ENCODE data around the gene LMNA.

DNA sequence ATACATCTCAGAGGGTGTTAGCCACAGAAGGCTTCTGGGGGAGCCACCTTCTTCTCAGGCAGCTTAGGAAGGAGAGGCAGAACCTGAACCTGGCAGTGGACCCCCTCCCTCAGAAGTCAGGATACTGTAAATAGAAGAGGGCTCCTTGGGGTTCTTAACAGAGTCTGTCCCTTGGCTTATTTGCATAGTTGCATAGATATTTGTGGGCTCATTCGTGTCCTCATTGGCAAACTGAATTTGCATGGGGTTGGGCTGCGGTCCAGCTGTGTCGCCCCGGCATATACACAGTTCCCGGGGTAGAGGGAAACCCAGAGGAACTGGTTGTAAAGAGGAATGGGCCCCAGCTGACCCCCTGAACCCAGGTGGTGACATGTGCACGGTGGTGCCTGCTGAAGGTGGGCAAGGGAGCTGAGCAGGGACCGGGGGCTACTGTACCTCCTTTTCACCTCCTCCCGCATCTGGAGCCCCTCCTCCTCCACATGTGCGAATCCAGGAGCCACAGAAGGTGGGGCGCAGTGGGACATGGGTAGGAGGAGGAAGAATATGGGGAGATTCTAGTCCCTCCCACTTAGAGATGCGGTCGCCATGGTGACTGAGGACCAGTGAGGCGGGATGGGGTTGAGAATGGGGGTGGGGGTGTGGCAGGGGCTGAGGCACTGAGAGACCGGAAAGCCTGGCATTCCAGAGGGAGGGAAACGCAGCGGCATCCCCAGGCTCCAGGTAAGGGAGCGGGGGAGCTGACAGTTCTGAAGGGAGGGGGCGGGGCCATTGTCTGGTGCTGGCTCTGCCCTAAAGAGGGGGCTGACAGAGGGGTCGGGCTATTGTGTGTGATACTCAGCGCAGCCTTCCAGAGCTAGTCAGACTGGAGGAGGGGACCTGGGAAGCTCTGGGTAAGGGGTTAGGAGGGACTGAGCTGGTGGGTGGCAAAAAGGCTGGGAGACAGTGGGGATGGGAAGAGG lies 35.1 kb downstream of the LMNA start:
- no peak for TF ChIP-seq POLR2A (IDR thresholded peaks at IDR 0.05; ENCODE audit: low read length)
- no peak for TF ChIP-seq GATA1 (IDR thresholded peaks at IDR 0.05; ENCODE audit: low read depth, low read length)

Data from erythroblast (primary cell).